ENCODE measurements around the gene DNAJC3.
A peak's percentile ranks its signal among the peaks of the same experiment; 100 is the strongest.
"Not testable (repeated sequence)": the region's sequence is repeated elsewhere in the genome, so short reads cannot be mapped to it uniquely, and the experiment has no call there.

The DNAJC3 gene

GRCh38 chr13:95643936-95644598 lies 32.9 kb upstream of the DNAJC3 start:
- Histone ChIP-seq H3K4me1 (ENCODE audit: control insufficient read depth, insufficient read depth, low read length) (peaks cover 20% of the 10 kb centered on the region), H3K36me3 (ENCODE audit: control insufficient read depth in 2 of 2, insufficient read depth in 2 of 2, low read length in 2 of 2) (no peaks in the 10 kb centered on the region), H3K27ac (ENCODE audit: low read length) (peak overlapping the region; percentile 71), H3K4me3 (ENCODE audit: low read length in 2 of 2) (peak overlapping the region; percentile 78 to 81), H3K27me3 (ENCODE audit: control insufficient read depth in 1 of 2, insufficient read depth in 2 of 2, low read length in 2 of 2) (no peaks in the 10 kb centered on the region), H3K9ac (ENCODE audit: low read length in 2 of 2) (peak overlapping the region; percentile 60 to 73), H3K9me3 (ENCODE audit: control insufficient read depth in 2 of 2, low read length in 2 of 2) (no peaks in the 10 kb centered on the region)

GRCh38 chr13:95644601-95645052 lies 32.3 kb upstream of the DNAJC3 start, which contains the start of gene DZIP1:
Gene DZIP1, minus strand, starts transcription at chr13:95644706. Its CDS starts 2,677 bp downstream, at chr13:95642029.
- Histone ChIP-seq H3K36me3 (ENCODE audit: control insufficient read depth in 2 of 2, insufficient read depth in 2 of 2, low read length in 2 of 2) (no peaks in the 10 kb centered on the region), H3K4me3 (ENCODE audit: low read length in 2 of 2) (peak within 1 kb of the TSS; percentile 78 to 81), H3K27ac (ENCODE audit: low read length) (peak within 1 kb of the TSS; percentile 71), H3K27me3 (ENCODE audit: control insufficient read depth in 1 of 2, insufficient read depth in 2 of 2, low read length in 2 of 2) (no peaks in the 10 kb centered on the region), H3K9ac (ENCODE audit: low read length in 2 of 2) (peak within 1 kb of the TSS; percentile 73 to 84), H3K9me3 (ENCODE audit: control insufficient read depth in 2 of 2, low read length in 2 of 2) (no peaks in the 10 kb centered on the region), H3K4me1 (ENCODE audit: control insufficient read depth, insufficient read depth, low read length) (peaks cover 20% of the 10 kb centered on the region)

- H3K9ac ChIP-seq (ENCODE audit: low read length in 2 of 2), result no peak overlapping the region
- H3K27ac ChIP-seq (ENCODE audit: low read length), result no peak overlapping the region
These were observed 29.6 kb upstream of the DNAJC3 start for GRCh38 chr13:95647321-95647720.

GRCh38 chr13:95650696-95651095 lies 26.2 kb upstream of the DNAJC3 start:
- H3K9me3 ChIP-seq (ENCODE audit: control insufficient read depth in 2 of 2, low read length in 2 of 2), result no peaks in the 10 kb centered on the region
- no peak overlapping the region for H3K27ac ChIP-seq (ENCODE audit: low read length)
- no peaks in the 10 kb centered on the region for H3K27me3 ChIP-seq (ENCODE audit: control insufficient read depth in 1 of 2, insufficient read depth in 2 of 2, low read length in 2 of 2)
- H3K9ac ChIP-seq (ENCODE audit: low read length in 2 of 2), result no peak overlapping the region
- no peaks in the 10 kb centered on the region for H3K36me3 ChIP-seq (ENCODE audit: control insufficient read depth in 2 of 2, insufficient read depth in 2 of 2, low read length in 2 of 2)
- H3K4me3 ChIP-seq (ENCODE audit: low read length in 2 of 2), result no peak overlapping the region
- no peaks in the 10 kb centered on the region for H3K4me1 ChIP-seq (ENCODE audit: control insufficient read depth, insufficient read depth, low read length)

More at GRCh38 chr13:95647321-95647720, 29.6 kb upstream of the DNAJC3 start:
- peaks cover 7% of the 10 kb centered on the region for H3K4me1 ChIP-seq (ENCODE audit: control insufficient read depth, insufficient read depth, low read length)
- H3K27me3 ChIP-seq (ENCODE audit: control insufficient read depth in 1 of 2, insufficient read depth in 2 of 2, low read length in 2 of 2), result no peaks in the 10 kb centered on the region
- no peak overlapping the region for H3K4me3 ChIP-seq (ENCODE audit: low read length in 2 of 2)
- H3K9me3 ChIP-seq (ENCODE audit: control insufficient read depth in 2 of 2, low read length in 2 of 2), result no peaks in the 10 kb centered on the region
- no peaks in the 10 kb centered on the region for H3K36me3 ChIP-seq (ENCODE audit: control insufficient read depth in 2 of 2, insufficient read depth in 2 of 2, low read length in 2 of 2)

GRCh38 chr13:95652244-95652764 lies 24.6 kb upstream of the DNAJC3 start:
- H3K36me3 ChIP-seq (ENCODE audit: control insufficient read depth in 2 of 2, insufficient read depth in 2 of 2, low read length in 2 of 2), result no peaks in the 10 kb centered on the region
- H3K4me3 ChIP-seq (ENCODE audit: low read length in 2 of 2), result no peak overlapping the region
- no peaks in the 10 kb centered on the region for H3K27me3 ChIP-seq (ENCODE audit: control insufficient read depth in 1 of 2, insufficient read depth in 2 of 2, low read length in 2 of 2)
- H3K9ac ChIP-seq (ENCODE audit: low read length in 2 of 2), result no peak overlapping the region
- no peaks in the 10 kb centered on the region for H3K9me3 ChIP-seq (ENCODE audit: control insufficient read depth in 2 of 2, low read length in 2 of 2)
- H3K4me1 ChIP-seq (ENCODE audit: control insufficient read depth, insufficient read depth, low read length), result no peaks in the 10 kb centered on the region
- H3K27ac ChIP-seq (ENCODE audit: low read length), result no peak overlapping the region

- no peaks in the 10 kb centered on the region for H3K9me3 ChIP-seq (ENCODE audit: control insufficient read depth in 2 of 2, low read length in 2 of 2)
- no peaks in the 10 kb centered on the region for H3K36me3 ChIP-seq (ENCODE audit: control insufficient read depth in 2 of 2, insufficient read depth in 2 of 2, low read length in 2 of 2)
- H3K4me3 ChIP-seq (ENCODE audit: low read length in 2 of 2), result no peak overlapping the region
- no peaks in the 10 kb centered on the region for H3K27me3 ChIP-seq (ENCODE audit: control insufficient read depth in 1 of 2, insufficient read depth in 2 of 2, low read length in 2 of 2)
- H3K9ac ChIP-seq (ENCODE audit: low read length in 2 of 2), result no peak overlapping the region
- no peaks in the 10 kb centered on the region for H3K4me1 ChIP-seq (ENCODE audit: control insufficient read depth, insufficient read depth, low read length)
- H3K27ac ChIP-seq (ENCODE audit: low read length), result no peak overlapping the region
These were observed 24.1 kb upstream of the DNAJC3 start for GRCh38 chr13:95652821-95653220.

GRCh38 chr13:95656386-95657015 lies 20.4 kb upstream of the DNAJC3 start:
- Histone ChIP-seq H3K9ac (ENCODE audit: low read length in 2 of 2) (no peak overlapping the region), H3K9me3 (ENCODE audit: control insufficient read depth in 2 of 2, low read length in 2 of 2) (no peaks in the 10 kb centered on the region), H3K27me3 (ENCODE audit: control insufficient read depth in 1 of 2, insufficient read depth in 2 of 2, low read length in 2 of 2) (no peaks in the 10 kb centered on the region), H3K4me1 (ENCODE audit: control insufficient read depth, insufficient read depth, low read length) (no peaks in the 10 kb centered on the region), H3K27ac (ENCODE audit: low read length) (no peak overlapping the region), H3K36me3 (ENCODE audit: control insufficient read depth in 2 of 2, insufficient read depth in 2 of 2, low read length in 2 of 2) (no peaks in the 10 kb centered on the region), H3K4me3 (ENCODE audit: low read length in 2 of 2) (no peak overlapping the region)

GRCh38 chr13:95659500-95659899 lies 17.4 kb upstream of the DNAJC3 start:
- Histone ChIP-seq H3K4me3 (ENCODE audit: low read length in 2 of 2) (no peak overlapping the region), H3K27ac (ENCODE audit: low read length) (no peak overlapping the region), H3K36me3 (ENCODE audit: control insufficient read depth in 2 of 2, insufficient read depth in 2 of 2, low read length in 2 of 2) (no peaks in the 10 kb centered on the region), H3K27me3 (ENCODE audit: control insufficient read depth in 1 of 2, insufficient read depth in 2 of 2, low read length in 2 of 2) (no peaks in the 10 kb centered on the region), H3K4me1 (ENCODE audit: control insufficient read depth, insufficient read depth, low read length) (no peaks in the 10 kb centered on the region), H3K9me3 (ENCODE audit: control insufficient read depth in 2 of 2, low read length in 2 of 2) (no peaks in the 10 kb centered on the region), H3K9ac (ENCODE audit: low read length in 2 of 2) (no peak overlapping the region)

- Histone ChIP-seq H3K9me3 (ENCODE audit: control insufficient read depth in 2 of 2, low read length in 2 of 2) (no peaks in the 10 kb centered on the region), H3K36me3 (ENCODE audit: control insufficient read depth in 2 of 2, insufficient read depth in 2 of 2, low read length in 2 of 2) (no peaks in the 10 kb centered on the region), H3K27me3 (ENCODE audit: control insufficient read depth in 1 of 2, insufficient read depth in 2 of 2, low read length in 2 of 2) (no peaks in the 10 kb centered on the region), H3K9ac (ENCODE audit: low read length in 2 of 2) (no peak overlapping the region), H3K27ac (ENCODE audit: low read length) (no peak overlapping the region), H3K4me1 (ENCODE audit: control insufficient read depth, insufficient read depth, low read length) (no peaks in the 10 kb centered on the region), H3K4me3 (ENCODE audit: low read length in 2 of 2) (no peak overlapping the region)
These were observed 15.9 kb upstream of the DNAJC3 start for GRCh38 chr13:95660981-95661581.

- not testable (repeated sequence) for H3K9ac ChIP-seq (ENCODE audit: low read length in 2 of 2); H3K4me3 ChIP-seq (ENCODE audit: low read length in 2 of 2); H3K36me3 ChIP-seq (ENCODE audit: control insufficient read depth in 2 of 2, insufficient read depth in 2 of 2, low read length in 2 of 2); H3K27ac ChIP-seq (ENCODE audit: low read length); H3K4me1 ChIP-seq (ENCODE audit: control insufficient read depth, insufficient read depth, low read length); H3K27me3 ChIP-seq (ENCODE audit: control insufficient read depth in 1 of 2, insufficient read depth in 2 of 2, low read length in 2 of 2)
- H3K9me3 ChIP-seq (ENCODE audit: control insufficient read depth in 2 of 2, low read length in 2 of 2), result peaks cover 7 to 10% of the 10 kb centered on the region in 2 donors
These were observed 9.7 kb upstream of the DNAJC3 start for GRCh38 chr13:95667235-95667634.
